Endothelial cell of umbilical vein (primary cell): ENCODE measurements around the gene MFSD1.

Experiments
- CTCF ChIP-seq, 2 donors: IDR thresholded peaks; 1 replicate in 1 of 2; 2 replicates in 1 of 2; pipeline ENCODE4 v1.5.1; 2011; ENCODE audit warnings: low read length in 2 of 2, mild to moderate bottlenecking in 2 of 2, moderate library complexity in 2 of 2, control low read depth in 1 of 2, inconsistent platforms in 1 of 2, low read depth in 1 of 2; ENCODE audit not compliant: insufficient read depth in 1 of 2; ENCODE audit errors: extremely low read depth in 1 of 2
- EZH2 ChIP-seq: IDR thresholded peaks from 2 replicates; pipeline ENCODE4 v1.6.1; 2012; ENCODE audit warnings: borderline replicate concordance, low read depth, mild to moderate bottlenecking, moderate library complexity, low read length, inconsistent platforms; ENCODE audit not compliant: severe bottlenecking
- FOS ChIP-seq: IDR thresholded peaks from 2 replicates; pipeline ENCODE4 v1.6.1; 2011; ENCODE audit warnings: mild to moderate bottlenecking, low read length, moderate library complexity, borderline replicate concordance; ENCODE audit not compliant: insufficient read depth
- JUN ChIP-seq: IDR thresholded peaks from 2 replicates; pipeline ENCODE4 v1.6.1; 2011; ENCODE audit warnings: borderline replicate concordance, low read depth; ENCODE audit not compliant: insufficient read length, insufficient read depth
- MAX ChIP-seq: IDR thresholded peaks from 2 replicates; pipeline ENCODE4 v1.6.1; 2011; ENCODE audit not compliant: insufficient read depth, insufficient read length
- MYC ChIP-seq: IDR thresholded peaks from one replicate; pipeline ENCODE4 v1.6.1; 2011; ENCODE audit warnings: mild to moderate bottlenecking, low read depth, low read length
- POLR2A ChIP-seq: IDR thresholded peaks from 2 replicates; pipeline ENCODE4 v1.6.1; 2012; ENCODE audit warnings: low read depth, mild to moderate bottlenecking, control low read depth, low read length
- POLR2AphosphoS5 ChIP-seq: IDR thresholded peaks from 2 replicates; pipeline ENCODE4 v1.6.1; 2012; ENCODE audit warnings: low read depth, mild to moderate bottlenecking, control low read depth, low read length, moderate library complexity; ENCODE audit not compliant: insufficient read depth

DNA sequence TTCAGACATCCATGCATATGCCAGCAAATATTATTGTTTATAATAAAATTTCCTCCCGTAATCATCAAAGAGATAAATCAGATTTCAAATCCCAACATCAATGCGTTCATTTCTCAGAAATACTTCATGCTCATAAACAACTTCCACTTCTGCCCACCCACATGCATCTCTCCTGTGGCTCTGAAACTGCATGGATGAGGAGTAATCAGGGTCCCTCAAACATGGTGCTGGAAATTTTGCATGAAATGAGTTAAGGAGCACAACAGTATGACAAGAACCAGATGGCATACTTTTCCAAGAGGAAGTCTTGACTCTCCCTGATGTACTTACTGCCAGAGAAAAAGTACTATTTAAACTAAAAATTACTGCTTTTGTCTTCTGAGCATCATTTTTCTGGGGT lies 26.9 kb upstream of the MFSD1 start:
- TF ChIP-seq CTCF (IDR thresholded peaks at IDR 0.05; ENCODE audit: extremely low read depth in 1 of 2, insufficient read depth in 1 of 2, low read depth in 1 of 2, low read length in 2 of 2): no peak
- no peak for TF ChIP-seq POLR2A
- TF ChIP-seq MYC: no peak
- TF ChIP-seq POLR2AphosphoS5: no peak
- TF ChIP-seq EZH2: no peak
- no peak for TF ChIP-seq JUN
- TF ChIP-seq MAX: no peak
- no peak for TF ChIP-seq FOS
